HG03378 (cell line): ENCODE data around the gene PIGQ.

Source experiments
- ATAC-seq: cut with Tn5 transposase; IDR thresholded peaks from one replicate; pipeline ENCODE4 v1.9.1; 2021; ENCODE audit warnings: mild to moderate bottlenecking, moderate library complexity; ENCODE audit not compliant: unreplicated experiment

The PIGQ gene

DNA sequence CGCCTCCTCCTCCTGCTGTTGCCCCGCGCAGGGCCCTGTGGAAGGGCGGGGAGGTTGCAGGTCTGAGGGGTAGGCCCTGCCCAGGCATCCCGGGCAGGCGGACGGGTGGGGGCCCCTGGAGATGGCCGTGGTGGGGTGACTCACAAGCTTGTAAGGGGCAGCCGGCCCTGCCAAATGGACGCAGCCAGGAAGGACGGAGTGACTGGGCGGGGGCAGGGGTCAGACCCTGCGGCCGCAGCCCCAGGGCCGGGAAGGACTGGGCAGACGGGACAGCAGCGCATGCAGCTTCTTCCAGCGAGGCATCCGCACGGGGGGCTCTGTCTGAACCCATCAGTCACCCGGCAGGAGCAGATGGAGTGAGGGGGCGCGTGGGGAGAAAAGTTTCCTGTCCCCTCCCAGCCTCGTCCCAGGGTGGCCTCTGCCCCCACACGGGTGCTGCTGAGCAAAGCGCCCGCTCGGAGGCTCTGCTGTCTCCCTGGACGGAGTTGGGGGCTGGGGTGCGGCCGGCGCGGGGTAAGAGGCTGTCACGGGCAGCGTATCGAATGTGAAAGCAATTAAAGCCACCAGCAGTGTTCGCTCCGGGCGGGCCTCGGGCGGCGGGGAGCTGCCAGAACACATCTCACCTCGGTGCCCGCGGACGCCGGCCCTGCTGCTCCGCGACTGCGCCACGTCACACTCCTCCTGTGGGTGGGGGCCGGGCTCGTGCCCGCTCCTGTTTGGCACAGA lies 15.0 kb upstream of the PIGQ start:
- no peak for ATAC-seq

DNA sequence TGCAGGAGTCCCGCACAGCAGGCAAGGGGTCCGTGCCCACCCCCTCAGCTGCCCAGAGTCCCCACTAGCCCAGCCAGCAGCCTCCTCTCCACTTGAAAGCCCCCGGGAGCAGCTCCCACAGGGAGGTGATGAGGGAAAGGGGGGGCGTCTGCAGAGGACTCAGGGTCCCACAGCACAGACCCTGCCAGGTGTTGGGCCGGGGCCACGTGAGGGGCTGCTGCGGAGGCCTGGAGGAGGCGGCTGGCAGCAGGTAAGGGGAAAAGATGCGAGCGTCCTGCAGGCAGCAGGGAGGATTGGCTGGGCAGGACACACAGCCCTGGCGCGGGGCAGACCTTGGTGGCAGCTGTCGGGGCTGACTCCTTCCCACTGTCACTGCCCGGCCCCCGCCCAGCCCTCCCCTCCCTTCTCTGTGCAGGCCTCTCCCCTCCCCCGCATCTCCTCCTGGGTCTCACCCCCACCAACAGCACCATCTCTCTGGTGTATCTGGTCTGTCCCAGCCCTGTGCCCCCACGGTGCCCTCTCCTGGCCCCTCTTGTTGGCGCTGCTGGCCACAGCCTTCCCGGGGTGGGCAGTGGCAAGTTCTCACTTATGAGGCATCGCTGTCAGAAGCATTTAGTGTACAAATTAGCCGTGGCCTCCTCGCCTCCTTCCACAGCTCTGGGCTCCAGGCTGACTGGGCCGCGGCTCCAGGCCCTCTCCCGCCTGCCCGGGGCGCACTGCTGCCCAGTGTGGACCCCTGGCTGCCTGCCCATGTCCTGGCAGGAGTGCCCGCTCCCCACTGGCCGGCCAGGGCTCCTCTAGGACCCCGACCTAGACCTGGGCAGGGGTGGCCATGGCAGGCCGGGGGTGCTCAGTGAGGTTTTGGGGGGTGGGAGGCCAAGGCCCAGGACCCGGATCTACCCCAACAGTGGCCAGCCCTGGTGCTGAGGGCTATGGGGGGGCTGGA lies 14.0 kb upstream of the PIGQ start:
- no peak for ATAC-seq

DNA sequence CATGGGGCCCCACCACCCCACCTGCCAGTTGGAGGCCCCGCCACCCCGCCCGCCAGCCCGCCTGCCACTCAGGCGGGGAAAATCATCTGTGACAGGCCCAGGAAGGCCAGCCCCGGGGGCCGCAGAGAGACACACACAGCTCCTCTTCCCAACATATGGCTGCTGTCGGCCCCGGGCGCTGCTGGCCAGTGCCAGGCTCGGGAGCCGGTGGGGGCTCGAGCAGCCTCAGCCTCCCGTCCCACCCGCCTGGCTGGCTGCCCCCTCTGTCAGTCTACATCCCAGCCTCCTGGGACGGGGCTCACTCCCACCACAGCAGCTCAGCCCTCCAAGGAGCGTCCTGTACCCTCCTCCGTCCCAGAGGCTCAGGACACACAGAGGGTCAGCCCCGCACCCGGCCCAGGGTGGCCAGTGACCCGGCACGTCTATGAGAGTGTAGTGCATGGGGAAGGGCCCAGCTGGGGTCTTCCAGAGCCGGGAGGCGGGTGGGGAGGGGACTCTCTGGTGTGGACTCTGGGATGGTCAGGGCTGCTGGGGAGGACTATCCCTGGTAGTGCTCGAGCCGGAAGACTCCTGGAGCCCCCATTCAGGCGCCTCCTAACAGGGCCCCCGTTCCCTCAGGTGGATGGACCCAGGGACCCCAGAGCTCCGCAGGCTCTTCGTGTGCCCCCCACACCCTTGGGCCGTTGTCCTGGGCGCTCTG lies 13.1 kb upstream of the PIGQ start:
- no peak for ATAC-seq

GRCh38 chr16:557463-558297 lies 12.1 kb upstream of the PIGQ start:
- ATAC-seq: no peak

GRCh38 chr16:558298-559020 lies 11.3 kb upstream of the PIGQ start:
- ATAC-seq: no peak

GRCh38 chr16:559021-559380 lies 10.8 kb upstream of the PIGQ start:
- ATAC-seq: no peak

DNA sequence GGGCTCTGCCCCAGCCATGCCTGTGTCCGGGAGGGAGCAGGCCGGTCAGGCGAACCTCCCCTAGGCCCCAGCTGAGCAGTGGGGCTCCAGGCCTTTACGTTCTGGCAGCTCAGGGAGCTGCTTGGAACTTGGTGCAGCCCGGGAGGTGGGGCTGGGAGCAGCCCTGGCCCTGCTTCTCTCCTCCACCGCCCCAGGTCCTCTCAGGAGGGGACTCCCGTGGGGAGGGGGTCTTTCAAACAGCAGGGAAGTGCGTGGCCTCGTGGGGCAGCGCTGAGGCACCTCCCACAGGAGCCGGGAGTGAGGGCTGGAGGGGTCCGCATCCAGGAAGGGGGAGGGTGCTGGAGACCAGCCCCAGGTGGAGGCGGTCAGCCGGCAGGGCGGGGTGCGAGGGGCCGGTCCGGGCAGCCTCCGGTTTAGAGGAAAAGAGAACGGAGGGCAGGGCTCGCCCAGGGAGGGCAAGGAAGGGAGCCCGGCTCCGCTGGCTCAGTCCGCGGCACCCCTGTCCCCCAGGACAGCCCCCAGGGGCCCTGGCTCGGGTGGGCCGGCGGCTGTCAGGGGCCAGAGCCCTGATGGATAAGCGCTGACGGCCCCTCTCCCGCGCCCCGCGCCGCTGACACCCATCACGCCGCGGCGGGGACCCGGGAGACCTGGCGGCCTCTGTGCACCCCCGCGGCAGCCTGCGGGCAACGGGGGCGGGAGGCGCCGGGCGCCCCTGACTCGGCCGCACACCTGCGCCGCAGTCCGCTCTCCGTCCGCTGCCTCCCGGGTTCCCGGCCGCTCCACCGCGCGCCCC lies 10.2 kb upstream of the PIGQ start:
- ATAC-seq: no peak

DNA sequence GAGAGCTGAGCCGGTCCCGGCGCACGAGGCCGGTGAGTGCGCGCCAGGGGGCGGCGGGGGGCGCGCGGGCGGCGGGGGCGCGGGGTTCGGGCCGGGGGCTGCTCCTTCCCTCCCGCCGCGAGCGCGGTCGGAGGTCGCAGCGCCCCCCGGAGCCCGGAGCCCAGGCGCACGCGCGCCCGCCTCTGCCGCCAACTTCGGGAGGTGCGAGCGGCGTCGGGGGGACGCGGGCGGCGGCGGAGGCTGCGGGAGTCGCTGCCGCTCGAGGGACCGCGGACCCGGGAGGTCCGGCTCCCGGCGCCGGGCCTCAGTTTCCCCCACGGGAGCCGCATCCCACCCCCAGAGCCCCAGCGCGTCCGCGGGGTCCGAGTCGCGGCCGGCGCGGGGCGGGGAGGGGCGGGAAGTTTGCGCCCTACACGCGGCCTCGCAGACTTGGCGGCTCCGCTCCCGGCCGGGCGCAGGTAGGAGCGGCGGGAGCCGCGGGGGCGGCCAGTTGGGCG lies 9.5 kb upstream of the PIGQ start, which contains the start of gene PRR35:
Gene PRR35, plus strand, starts transcription at position 191 of the 497 bp plus-strand sequence. CDS start 2,901 bp downstream, outside the sequence.
- ATAC-seq: no peak

GRCh38 chr16:560701-561412 lies 8.9 kb upstream of the PIGQ start:
- no peak for ATAC-seq

- ATAC-seq: no peak
These were observed 8.4 kb upstream of the PIGQ start for GRCh38 chr16:561413-561794.

DNA sequence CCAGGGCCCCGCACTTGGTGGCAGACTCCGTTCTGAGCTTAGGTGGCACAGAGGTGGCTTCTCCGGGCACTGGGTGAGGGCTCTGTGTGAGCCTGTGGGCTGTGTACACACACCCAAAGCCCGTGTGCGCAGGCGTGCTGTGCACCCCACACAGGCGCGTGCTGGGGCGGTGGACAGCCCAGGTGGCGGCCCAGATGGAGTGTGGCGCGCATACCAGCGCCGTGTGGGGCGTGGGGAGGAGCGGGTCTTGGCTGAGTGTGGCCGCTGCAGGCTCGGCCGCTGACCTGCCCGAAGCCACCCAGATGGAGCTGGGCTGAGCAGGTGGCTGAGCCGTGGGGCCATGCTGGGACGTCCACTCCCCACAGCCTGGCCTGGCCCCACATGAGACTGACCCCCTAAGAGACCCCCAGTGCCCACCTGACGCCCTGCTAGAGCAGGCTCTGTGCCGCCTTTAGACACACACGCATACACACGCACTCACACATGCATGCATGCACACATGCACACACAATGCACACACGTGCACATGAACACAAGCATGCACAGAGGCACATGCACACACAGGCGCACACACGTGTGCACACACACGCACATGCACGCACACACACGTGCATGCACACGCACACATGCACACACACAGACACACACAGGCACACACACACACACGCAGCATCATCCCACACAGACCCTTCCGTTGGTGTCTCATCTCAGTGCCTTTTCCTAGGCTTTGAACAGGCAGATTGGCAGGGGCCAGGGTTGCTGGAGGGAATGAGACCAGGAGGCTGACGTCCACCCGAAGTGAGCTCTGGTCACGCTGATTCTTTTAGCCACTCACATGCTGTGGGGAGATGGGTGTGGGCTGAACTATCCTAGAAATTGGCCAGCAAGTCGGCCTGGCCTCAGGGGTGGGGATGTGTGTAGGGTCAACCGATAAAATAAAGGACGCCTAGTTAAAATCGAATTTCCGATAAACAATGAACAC lies 7.5 kb upstream of the PIGQ start:
- ATAC-seq: no peak

- ATAC-seq: no peak
These were observed 6.6 kb upstream of the PIGQ start for GRCh38 chr16:563072-563644.

- no peak for ATAC-seq
These were observed 4.9 kb upstream of the PIGQ start for GRCh38 chr16:564690-565418.

DNA sequence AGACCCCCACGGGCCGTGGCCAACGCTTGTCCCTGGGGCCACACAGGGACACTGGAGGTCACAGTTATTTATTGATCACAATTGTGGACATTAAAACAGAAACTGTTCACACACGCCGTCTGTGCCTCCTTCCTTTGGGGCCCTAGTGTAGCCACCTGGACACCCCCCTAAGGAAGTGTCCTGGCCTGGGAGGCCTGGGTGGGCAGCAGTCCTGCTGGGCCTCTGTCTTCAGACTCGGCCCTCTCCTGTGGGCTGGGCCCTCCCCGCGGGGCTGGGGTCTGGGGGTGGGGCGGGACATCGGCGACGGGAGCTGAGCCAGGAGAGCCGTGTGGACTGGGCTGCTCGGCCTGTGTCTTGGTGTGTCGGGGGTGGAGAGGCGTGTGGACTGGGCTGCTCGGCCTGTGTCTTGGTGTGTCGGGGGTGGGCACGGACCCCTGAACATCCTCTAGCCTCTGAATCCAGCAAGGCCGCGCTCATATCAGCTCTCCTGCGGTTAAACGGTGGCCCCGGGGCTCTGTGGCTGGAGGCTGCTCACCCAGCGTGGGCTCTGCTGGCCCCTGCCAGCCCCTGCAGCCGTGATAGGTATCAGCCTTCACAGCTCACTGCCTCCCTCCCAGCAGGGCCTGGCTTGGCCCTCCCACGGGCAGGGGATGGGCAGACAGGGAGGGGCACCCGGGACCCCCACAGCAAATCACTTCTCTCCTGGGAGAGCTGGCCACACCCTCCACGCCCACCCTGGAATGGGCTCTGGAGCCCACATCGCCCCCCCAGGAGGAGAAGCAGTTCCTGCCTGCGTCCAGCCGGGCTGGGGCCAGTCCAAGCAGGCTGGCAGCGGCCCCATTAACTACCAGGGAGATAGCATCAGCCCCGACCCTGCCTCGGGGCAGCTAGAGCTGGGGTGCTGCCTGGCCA lies 4.1 kb upstream of the PIGQ start:
- ATAC-seq: no peak
